Measurements from ENCODE around the gene MRPS27. TPM values are rescaled to one million over a fixed set of nuclear protein-coding genes. Genes with fewer than 3 reads are reported as not detected.

MRPS27 gene
- polyA plus RNA-seq, 4 donors: 47.3 to 74.6 (median 70.2) TPM

DNA sequence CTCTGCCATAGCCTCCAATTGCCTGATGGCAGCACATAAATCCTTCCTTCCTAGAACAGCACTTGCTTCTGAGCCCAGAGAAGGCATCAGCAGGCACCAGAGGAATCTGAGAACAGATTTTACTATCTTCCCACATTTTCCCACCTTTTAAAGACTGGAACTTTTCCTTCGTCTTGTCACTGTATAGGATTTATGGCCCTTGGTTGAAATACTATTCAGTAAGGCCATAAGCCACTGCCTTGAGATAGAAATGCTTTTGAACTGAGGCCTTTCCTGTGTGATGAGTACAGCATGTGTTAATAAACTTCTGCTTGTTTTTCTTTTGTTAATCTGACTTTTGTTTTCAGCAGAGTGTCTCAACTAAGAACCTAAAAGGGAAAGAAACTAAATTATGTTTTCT lies 84.3 kb downstream of the MRPS27 start:
- no peak for DNase-seq (ENCODE audit: low read depth in 4 of 4, low spot score in 3 of 4)

DNA sequence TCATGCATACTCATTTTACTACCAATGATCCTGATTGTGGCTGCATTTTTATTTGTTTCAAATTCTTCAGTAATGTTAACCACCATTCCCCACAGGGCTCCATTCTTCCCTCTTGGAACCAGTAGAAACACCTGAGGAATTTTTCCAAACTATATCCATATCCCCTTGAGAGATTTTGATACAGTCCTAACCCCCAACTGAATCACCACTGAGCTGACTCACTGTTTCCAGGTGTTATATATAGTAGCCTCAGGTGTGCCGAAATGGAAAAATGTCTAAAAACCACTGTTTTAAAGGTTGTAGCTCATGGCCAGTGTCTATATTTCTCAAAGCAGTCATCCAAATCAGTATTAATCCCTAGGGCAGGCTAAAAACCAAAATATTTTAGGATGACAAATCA lies 85.2 kb downstream of the MRPS27 start:
- DNase-seq (ENCODE audit: low read depth in 4 of 4, low spot score in 3 of 4): no peak

DNA sequence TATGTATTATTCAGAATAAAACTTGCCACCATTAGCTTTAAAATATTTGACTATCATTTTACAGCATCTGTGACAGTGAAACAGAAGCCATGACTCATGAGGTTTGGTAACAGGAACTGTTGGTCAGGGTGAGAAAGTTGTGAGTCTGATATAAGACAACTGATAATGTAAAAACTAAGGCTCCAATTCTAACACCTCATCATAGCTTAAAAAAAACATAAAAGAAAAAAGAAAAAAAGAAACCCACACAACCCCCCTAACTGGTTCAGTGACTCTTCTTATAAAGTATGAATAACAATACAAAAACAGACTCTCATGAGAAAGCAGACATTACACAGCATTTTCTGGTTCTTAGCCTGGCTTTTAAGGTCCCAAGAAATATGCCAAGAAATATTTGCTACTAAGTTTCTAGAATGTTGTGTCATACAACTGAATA lies 85.8 kb downstream of the MRPS27 start:
- no peak for DNase-seq (ENCODE audit: low read depth in 4 of 4, low spot score in 3 of 4)

DNA sequence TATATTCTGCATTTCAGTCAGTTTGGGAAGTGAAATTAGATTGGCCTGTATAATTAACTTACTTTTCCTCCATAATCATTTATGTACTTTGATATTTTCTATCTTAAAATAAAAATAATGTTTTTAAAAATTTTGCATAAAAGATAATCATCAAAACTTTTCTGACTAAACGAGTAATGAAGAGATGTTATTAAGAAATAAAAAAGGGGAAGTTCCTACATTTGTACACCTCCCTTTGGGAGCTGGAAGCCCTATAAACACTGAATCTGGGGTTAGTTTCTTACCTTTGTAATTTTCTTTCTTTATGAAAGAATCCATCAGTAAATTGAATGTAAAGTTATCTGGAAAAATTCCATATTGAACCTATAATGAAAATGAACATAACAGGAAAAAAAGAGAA lies 86.2 kb downstream of the MRPS27 start:
- DNase-seq (ENCODE audit: low read depth in 4 of 4, low spot score in 3 of 4): no peak

DNA sequence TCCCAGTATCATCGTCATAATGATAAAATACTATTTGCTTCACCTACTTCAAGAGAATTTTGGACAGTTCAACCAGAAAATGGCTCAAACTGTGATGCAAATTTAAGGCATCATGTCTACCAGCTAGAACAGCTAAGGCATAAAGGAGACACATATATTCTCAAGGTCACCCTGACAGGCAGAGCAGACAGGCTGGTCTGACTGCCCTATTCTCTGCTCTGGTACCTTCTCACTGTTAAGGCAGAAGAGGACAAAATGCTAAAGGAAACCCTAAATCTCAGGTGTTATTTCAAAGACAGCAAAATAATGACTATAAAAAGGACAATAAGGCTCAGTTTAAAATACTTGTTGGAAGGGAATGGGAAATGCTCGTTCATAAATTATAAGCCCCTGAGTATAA lies 87.2 kb downstream of the MRPS27 start:
- no peak for DNase-seq (ENCODE audit: low read depth in 4 of 4, low spot score in 3 of 4)

DNA sequence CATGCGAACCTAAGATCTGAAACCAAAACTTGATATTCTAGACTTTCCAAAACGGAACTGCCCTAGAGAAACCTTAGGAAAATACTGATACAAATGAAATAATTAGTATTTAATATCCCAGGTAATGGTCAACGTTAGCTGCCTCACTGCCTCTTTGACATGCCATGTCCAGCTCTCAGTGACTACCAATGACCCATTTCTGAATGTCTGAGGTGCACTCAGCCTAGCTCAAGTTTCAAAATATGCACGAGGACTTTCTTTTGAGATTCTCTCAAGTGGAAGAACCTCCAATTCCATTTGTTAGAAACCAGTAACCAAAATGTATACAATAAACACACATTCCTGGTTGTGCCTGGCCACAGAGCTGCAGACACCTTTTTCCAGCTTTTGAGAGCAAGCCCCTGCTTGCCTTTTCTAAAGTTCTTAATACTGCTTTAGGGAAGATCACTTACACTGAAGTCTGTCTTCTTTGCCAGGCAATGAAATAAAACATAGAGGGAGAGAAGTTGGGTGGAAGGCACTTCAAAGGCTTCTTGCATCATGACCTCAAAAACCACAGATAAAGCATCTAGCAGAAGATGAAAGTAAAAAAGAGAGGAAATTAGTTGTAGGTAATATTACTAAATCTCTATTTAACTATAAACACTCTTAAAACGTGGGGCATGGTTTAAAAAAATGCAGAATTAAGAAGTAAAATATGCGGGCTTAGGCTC lies 87.9 kb downstream of the MRPS27 start:
- no peak for DNase-seq (ENCODE audit: low read depth in 4 of 4, low spot score in 3 of 4)

DNA sequence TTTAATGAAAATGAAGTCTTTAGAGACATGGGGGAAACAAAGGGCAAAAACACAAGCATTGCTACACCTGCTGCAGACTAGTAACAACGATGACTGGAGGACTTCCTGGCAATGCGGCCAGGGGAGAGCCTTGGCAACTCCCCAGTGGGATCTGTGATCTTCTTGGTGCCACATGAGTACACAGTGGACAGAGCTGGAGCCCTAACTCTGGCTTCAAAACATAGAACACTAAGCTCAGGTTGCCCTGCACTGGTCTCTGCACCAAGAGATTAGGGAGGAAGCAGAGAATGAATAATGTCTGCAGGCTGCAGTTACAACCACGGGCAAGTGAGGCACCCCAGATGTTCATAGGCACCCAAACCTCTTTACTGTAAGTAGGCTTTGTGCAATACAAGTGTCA lies 91.1 kb downstream of the MRPS27 start:
- no peak for DNase-seq (ENCODE audit: low read depth in 4 of 4, low spot score in 3 of 4)

DNA sequence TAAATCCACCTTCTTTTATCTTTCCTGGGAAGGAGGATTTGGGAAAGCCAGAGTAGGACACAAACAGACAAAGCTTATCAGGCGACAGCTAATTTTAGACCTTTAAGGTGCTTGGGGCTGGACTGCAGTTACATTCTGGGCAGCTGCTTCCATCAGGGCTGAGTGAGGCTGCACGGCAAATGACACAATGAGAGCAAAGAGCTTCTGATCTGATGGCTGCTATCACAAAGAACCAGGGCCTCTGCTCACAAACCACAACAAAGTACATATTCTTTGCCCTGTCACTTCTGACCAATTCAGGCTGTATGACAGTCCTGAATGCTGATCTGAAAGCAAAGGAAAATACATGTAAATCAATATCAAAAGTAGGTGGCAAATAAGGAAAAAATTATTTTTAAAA lies 93.1 kb downstream of the MRPS27 start:
- DNase-seq (ENCODE audit: low read depth in 4 of 4, low spot score in 3 of 4): no peak

DNA sequence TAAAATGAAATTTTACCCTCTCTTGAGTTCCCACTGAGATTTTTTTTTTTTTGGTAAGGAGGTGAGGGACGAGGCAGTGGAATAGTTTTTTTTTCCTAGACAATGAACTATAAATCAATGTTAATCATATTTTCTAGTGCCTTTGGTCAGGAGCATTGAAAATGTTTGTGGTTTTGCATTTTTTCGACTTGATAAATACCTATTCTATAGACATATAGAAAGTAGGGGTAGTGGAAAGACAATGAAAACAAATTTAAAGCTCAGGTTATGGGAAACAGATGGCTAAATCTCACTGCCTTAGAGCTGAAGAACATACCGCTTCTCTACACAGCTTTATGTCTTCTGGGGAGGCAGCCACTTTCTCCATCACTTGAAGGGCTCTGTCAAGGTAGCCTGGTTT lies 94.3 kb downstream of the MRPS27 start:
- no peak for DNase-seq (ENCODE audit: low read depth in 4 of 4, low spot score in 3 of 4)

DNA sequence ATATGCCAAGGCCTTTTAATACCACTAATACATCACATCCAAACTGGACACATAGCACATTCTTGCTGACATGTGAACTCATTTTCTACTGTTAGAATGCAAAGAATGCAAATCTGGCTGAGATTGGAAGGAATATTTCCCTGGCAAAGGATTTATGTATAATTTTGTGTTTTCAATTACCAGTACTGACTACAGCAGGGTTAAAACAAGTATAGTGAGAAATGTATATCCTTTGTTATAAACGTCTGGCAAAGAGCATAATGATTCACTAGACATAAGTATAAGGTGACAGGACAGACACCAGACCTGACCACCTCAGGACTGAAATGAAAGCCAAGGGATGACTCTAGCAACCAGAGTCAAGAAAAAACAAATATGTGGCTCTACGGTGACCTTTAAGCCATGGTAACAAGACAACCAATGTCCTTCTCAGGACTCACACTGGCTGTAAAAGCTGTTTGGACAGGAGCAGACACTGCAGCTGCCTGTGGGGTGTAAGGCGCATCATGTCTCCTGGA lies 95.0 kb downstream of the MRPS27 start:
- DNase-seq (ENCODE audit: low read depth in 4 of 4, low spot score in 3 of 4): no peak

DNA sequence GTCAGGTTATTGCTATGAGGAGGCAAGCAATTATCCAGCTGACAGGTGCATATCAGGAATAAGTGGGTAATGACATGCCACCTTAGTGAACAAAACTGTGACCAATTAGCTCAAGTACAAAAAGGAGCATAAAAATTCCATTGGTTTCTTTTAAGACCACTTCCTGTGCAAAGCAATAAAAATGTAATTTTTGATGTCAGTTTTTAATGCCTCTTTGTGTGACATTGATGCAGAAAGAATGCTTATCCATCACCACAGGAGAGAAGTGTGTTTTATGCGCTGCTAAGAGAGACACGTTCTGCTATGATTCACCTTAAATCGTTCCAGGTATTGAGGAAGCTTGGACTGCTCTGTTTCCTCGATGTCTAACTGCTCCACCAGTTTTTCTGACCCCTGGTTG lies 96.7 kb downstream of the MRPS27 start:
- no peak for DNase-seq (ENCODE audit: low read depth in 4 of 4, low spot score in 3 of 4)

DNA sequence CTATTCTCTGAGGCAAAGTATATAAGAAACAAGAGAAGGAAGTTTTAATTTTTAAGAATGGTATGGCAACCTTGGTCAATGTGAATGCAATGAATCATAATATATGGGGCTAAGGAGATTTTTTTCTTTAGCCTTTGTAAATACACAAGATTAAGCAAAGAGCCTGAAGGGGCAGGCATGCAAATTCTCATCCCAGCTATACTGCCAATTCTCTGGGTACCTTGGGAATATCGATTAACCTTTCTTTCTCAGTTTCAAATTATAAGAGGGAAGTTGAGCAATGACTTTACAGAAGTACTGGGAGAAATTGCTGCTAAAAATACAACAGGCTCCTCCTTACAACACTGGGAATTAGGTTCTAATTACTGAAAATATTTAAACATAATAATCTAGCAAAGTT lies 97.5 kb downstream of the MRPS27 start:
- no peak for DNase-seq (ENCODE audit: low read depth in 4 of 4, low spot score in 3 of 4)

DNA sequence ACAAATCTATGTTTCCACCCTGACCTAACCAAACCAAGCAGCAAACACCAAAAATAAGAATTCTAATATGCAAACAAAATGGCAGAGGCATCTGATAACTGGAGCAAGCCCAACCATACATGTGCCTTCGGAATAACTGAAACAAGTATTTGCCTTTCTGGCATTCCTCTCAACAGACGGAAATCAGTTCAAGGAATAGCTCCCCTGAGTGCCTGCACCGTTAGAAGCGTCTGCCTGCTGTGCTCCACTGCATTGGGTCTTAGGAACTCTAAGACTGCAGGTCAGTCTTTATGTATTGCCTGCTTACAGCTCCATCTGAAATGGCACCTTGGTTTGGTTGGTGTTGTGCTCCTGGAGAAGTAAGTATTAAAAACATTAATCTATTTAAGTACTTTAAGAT lies 98.5 kb downstream of the MRPS27 start:
- no peak for DNase-seq (ENCODE audit: low read depth in 4 of 4, low spot score in 3 of 4)

DNA sequence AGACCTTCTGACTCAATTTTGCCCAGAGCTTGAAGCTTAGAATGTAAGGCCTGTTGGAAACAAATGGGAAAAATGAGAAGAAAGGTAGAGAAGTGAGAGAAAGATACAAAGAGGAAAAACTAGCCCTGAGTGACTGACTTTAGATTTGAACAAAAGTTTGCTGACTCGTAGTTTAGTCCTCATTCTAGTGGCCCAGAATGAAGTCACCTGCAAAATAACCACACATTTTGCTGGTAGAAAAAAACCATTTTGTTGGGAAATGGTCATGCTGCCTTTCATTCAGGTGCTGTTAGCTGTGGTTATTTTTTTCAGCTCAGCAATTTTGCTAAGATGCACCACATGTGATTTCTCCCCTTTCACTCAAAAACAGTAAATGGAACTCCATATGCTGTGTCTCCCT lies 98.9 kb downstream of the MRPS27 start:
- no peak for DNase-seq (ENCODE audit: low read depth in 4 of 4, low spot score in 3 of 4)

DNA sequence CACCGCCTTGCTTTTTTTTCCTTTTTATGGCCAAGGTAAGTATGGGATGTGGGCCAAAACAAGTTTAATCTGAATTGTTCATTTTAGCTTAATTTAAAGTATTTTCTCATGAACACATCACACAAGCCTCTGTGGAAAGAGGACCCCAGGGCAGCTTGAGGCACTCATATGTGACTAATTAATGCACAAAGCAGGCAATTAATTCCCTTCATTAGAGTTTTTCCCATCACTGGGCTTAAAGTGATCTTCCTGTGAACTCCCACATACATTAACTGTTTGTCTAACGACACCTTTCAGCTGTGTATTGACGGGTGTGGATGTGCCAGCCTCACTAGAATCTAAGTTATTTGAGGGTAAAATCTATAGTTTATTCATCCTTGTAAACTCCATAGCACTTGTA lies 103.3 kb downstream of the MRPS27 start:
- DNase-seq (ENCODE audit: low read depth in 4 of 4, low spot score in 3 of 4): no peak

DNA sequence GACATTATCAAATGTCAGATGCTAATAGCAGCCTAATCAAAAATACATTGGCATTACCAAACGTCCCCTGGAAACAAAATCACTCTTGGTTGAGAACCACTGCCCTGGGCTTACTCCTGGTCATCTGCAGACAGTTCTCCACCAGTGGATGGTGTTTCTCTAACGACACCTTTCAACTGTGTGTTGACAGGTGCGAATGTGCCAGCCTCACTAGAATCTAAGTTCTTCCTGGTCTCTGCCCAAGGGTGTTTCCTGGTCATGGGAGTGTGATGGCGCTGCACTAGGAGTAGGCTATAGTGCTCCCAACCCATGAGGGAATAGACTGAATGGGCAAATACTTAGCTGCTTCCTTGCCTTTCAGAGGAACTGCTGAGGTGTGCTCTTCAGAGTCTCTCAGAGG lies 105.9 kb downstream of the MRPS27 start:
- DNase-seq (ENCODE audit: low read depth in 4 of 4, low spot score in 3 of 4): no peak

DNA sequence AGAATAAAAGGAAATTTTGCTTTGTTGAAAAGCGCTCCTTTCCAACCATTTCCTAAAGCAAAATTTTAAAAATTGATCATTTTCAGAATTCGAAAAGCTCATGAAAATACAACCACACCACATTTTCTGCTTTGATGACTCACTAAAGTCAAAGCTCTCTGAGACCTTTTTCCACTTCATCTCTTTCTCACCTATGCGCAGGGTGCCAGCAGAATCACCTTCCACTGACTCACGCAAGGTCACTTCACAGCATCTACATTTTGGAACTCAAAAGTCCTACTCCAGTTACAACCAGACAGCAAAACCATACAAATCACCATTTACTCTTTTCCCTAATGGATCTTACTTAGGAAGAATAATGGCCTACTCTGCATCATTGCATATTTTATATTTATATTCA lies 106.6 kb downstream of the MRPS27 start:
- no peak for DNase-seq (ENCODE audit: low read depth in 4 of 4, low spot score in 3 of 4)

DNA sequence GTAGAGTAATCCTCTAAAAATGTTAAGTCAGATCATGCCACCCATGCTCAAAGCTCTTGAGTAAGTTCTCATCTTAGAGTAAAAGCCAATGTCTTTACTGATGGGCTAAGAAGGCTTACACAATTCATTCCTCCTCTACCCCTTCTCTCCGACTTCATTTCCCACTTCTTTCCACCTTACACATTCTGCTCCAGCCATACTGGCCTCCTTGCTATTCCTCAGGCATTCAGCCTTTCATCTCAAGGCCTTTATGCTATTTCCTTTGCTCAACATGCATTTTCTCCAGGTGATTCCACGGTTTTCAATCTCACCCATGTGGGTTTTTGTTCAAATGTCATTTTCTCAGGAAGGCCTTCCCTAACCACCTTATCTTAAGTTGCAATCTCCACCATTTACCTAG lies 107.9 kb downstream of the MRPS27 start:
- no peak for DNase-seq (ENCODE audit: low read depth in 4 of 4, low spot score in 3 of 4)

DNA sequence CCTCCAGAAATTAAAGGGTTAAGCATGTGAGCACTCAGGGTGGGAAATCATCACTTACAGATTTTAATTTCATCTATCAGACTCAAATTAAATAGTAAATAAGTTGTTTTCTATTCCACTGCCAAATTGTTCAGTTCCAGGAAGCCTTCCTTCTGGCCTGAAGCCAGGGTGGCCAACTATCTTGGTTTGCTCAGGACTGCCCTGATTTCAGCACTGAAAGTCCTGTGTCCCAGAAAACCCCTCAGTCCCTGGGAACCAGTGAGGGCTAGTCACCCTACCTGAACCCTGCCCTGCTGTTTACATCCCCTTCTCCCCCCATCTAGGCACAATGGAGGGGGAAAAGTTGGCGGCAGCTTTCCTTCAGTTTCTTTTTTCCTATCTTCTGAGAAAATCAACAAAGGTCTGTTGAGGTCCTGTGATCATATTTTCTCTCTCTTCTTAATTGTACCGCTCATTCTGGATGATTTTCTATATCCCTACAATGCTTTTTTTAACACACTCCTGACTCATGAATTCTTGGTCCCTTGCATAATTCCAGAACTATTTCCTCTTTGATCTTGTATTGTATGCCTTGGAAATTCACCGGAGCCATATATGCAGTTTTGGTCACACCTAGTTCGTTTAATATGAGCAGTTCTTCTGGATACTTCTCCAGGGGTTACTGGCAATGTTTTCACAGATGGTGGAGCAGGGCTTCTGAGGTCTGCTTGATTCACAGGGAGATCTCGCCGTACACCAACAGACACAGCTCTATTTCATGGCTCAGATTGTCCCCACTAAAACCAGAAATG lies 109.0 kb downstream of the MRPS27 start:
- no peak for DNase-seq (ENCODE audit: low read depth in 4 of 4, low spot score in 3 of 4)

DNA sequence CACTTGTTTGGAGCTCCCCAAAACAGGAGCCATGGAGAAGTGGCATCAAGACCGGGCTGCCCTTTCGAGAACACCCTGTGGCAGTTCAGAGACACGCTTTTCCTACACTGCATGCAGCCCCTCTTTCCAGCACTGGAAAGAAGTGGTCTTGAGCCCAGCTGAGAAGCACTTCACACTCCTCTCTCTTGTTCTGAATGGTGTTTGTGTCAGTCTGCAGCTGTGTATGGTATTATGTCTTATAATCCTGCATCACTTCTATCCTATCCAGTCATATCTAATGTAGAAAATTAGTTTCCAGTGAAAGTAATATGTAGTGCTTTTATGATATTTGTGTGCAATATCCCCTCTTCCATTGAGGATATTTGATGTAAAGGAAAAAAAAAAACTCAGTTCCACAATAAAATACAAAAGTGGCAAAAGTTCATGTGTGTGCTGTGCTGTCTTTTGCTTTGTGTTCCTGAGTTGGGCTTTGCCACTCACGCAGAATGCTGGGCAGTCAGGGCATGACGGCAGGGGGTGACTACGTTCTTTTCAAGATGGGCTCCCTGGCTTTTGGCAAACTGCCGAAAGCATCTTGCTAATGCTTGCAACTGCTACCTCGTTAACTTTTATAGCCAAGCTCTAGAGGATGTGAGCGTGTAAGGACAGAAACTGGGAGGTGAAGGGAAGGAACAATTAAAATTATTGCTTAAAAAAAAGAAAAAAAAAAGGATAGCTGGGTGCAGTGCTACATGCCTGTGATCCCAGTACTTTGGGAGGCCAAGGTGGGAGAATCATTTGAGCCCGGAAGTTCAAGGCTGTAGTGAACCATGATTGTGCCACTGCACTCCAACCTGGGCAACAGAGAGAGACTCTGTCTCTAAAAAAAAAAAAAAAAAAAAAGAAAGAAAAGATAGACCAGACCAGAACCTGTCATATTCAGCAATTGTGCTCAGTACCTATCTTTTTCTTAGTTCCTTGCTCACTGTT lies 110.6 kb downstream of the MRPS27 start:
- peak; percentile 8 to 54 (median 30) for DNase-seq (ENCODE audit: low read depth in 4 of 4, low spot score in 3 of 4)

All from left renal pelvis (tissue), 4 donors.